ENCODE data around the gene JMJD8. TPM values are rescaled to one million over a fixed set of nuclear protein-coding genes. Genes with fewer than 3 reads are reported as not detected.
A peak's percentile ranks its signal among the peaks of the same experiment; 100 is the strongest.

Gene JMJD8
- total and polyA plus RNA-seq, 2 donors (not counting 1 experiment from before 2014, with no cell fraction given) = 23.8 to 31.5 TPM

DNA sequence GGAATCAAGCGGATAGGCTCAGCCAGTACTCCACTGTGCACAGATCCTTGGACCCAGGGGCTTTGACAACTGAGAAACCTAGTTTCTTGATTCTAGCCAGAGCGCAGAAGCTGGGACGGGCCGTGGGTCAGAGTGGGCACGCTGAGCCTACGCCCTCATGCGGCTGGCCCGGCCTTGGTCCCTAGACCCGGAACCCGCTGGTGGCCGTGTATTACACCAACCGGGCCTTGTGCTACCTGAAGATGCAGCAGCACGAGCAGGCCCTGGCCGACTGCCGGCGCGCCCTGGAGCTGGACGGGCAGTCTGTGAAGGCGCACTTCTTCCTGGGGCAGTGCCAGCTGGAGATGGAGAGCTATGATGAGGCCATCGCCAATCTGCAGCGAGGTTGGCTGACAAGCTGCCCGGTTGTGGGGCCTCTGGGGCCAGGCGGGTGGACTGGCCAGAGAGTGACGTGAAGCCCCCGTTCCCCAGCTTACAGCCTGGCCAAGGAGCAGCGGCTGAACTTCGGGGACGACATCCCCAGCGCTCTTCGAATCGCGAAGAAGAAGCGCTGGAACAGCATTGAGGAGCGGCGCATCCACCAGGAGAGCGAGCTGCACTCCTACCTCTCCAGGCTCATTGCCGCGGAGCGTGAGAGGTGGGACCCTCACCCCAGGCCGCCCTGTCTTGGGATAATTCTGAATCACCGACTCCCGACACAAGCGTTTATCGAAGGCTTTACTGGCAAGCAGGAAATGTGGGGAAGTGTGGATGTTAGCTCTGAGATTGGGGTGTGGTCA, 3.0 kb downstream of the JMJD8 start:
- peak overlapping the region; percentile 72 to 88 (median 85) for H3K4me3 ChIP-seq (replicated peaks in 1 of 4; ENCODE audit: control extremely low read depth in 1 of 4, insufficient read depth in 1 of 4, low read depth in 3 of 4, low read length in 4 of 4)
- H3K79me2 ChIP-seq (ENCODE audit: control insufficient read depth, insufficient read depth, low read length) = peaks cover 31% of the 10 kb centered on the region
- no peaks in the 10 kb centered on the region for H3K9me3 ChIP-seq (ENCODE audit: control insufficient read depth, insufficient read depth, low read depth, low read length)
- H3K4me1 ChIP-seq (ENCODE audit: control insufficient read depth, extremely low read depth, insufficient read depth, low read length) = peaks cover 18% of the 10 kb centered on the region
- no peak for TF ChIP-seq EZH2 (IDR thresholded peaks at IDR 0.05; ENCODE audit: low read length, missing control alignments)
- TF ChIP-seq, protein P1, sequence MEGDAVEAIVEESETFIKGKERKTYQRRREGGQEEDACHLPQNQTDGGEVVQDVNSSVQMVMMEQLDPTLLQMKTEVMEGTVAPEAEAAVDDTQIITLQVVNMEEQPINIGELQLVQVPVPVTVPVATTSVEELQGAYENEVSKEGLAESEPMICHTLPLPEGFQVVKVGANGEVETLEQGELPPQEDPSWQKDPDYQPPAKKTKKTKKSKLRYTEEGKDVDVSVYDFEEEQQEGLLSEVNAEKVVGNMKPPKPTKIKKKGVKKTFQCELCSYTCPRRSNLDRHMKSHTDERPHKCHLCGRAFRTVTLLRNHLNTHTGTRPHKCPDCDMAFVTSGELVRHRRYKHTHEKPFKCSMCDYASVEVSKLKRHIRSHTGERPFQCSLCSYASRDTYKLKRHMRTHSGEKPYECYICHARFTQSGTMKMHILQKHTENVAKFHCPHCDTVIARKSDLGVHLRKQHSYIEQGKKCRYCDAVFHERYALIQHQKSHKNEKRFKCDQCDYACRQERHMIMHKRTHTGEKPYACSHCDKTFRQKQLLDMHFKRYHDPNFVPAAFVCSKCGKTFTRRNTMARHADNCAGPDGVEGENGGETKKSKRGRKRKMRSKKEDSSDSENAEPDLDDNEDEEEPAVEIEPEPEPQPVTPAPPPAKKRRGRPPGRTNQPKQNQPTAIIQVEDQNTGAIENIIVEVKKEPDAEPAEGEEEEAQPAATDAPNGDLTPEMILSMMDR (conservative IDR thresholded peaks at IDR 0.05 in 1 of 2, IDR thresholded peaks at IDR 0.05 in 1 of 2; ENCODE audit: low read depth in 1 of 2, low read length in 2 of 2) = peak in 1 of 2 donors; percentile 13
- peak; percentile 57 to 58 for DNase-seq (ENCODE audit: low read depth in 2 of 2)
- H3K9ac ChIP-seq (ENCODE audit: insufficient read depth, low read length) = peak overlapping the region; percentile 78
- peak overlapping the region; percentile 99 for H3K4me2 ChIP-seq (ENCODE audit: extremely low read depth, insufficient read depth, low read length)
- no peak overlapping the region for H2AFZ ChIP-seq (ENCODE audit: low read length)
- H3K27me3 ChIP-seq (ENCODE audit: control insufficient read depth, insufficient read depth, low read length) = no peaks in the 10 kb centered on the region
- peak overlapping the region; percentile 73 for H3K27ac ChIP-seq (ENCODE audit: insufficient read depth, low read length)
- H4K20me1 ChIP-seq (ENCODE audit: control insufficient read depth, extremely low read depth, insufficient read depth, low read length) = no peaks in the 10 kb centered on the region
- H3K36me3 ChIP-seq (ENCODE audit: control insufficient read depth, insufficient read depth, low read length) = peaks cover 27% of the 10 kb centered on the region

DNA sequence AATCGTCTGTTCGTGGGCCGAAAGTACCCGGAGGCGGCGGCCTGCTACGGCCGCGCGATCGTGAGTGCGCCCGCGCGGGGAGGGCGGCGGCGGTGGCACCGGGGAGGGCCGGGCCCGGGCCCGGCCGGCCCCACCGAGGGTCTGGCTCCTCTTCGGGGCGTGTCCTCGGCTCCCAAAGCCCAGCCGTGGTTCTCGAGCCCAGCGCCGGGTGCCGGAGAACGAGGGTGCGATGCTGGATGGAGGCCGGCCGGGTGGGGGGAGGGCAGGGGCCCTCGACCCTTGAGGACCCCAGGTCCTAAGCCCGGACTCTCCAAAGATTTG, 3.5 kb downstream of the JMJD8 start:
- H4K20me1 ChIP-seq (ENCODE audit: control insufficient read depth, extremely low read depth, insufficient read depth, low read length) = no peaks in the 10 kb centered on the region
- H3K9ac ChIP-seq (ENCODE audit: insufficient read depth, low read length) = peak overlapping the region; percentile 78
- peak overlapping the region; percentile 72 to 88 (median 85) for H3K4me3 ChIP-seq (replicated peaks in 1 of 4; ENCODE audit: control extremely low read depth in 1 of 4, insufficient read depth in 1 of 4, low read depth in 3 of 4, low read length in 4 of 4)
- H3K27ac ChIP-seq (ENCODE audit: insufficient read depth, low read length) = peak overlapping the region; percentile 73
- no peak for DNase-seq (ENCODE audit: low read depth in 2 of 2)
- peak overlapping the region; percentile 99 for H3K4me2 ChIP-seq (ENCODE audit: extremely low read depth, insufficient read depth, low read length)
- peaks cover 26% of the 10 kb centered on the region for H3K36me3 ChIP-seq (ENCODE audit: control insufficient read depth, insufficient read depth, low read length)
- no peaks in the 10 kb centered on the region for H3K9me3 ChIP-seq (ENCODE audit: control insufficient read depth, insufficient read depth, low read depth, low read length)
- H2AFZ ChIP-seq (ENCODE audit: low read length) = no peak overlapping the region
- peaks cover 31% of the 10 kb centered on the region for H3K79me2 ChIP-seq (ENCODE audit: control insufficient read depth, insufficient read depth, low read length)
- peaks cover 18% of the 10 kb centered on the region for H3K4me1 ChIP-seq (ENCODE audit: control insufficient read depth, extremely low read depth, insufficient read depth, low read length)
- H3K27me3 ChIP-seq (ENCODE audit: control insufficient read depth, insufficient read depth, low read length) = no peaks in the 10 kb centered on the region
- no peak for TF ChIP-seq EZH2 (IDR thresholded peaks at IDR 0.05; ENCODE audit: low read length, missing control alignments)
- TF ChIP-seq, protein P1 (conservative IDR thresholded peaks at IDR 0.05 in 1 of 2, IDR thresholded peaks at IDR 0.05 in 1 of 2; ENCODE audit: low read depth in 1 of 2, low read length in 2 of 2) = no peak

DNA sequence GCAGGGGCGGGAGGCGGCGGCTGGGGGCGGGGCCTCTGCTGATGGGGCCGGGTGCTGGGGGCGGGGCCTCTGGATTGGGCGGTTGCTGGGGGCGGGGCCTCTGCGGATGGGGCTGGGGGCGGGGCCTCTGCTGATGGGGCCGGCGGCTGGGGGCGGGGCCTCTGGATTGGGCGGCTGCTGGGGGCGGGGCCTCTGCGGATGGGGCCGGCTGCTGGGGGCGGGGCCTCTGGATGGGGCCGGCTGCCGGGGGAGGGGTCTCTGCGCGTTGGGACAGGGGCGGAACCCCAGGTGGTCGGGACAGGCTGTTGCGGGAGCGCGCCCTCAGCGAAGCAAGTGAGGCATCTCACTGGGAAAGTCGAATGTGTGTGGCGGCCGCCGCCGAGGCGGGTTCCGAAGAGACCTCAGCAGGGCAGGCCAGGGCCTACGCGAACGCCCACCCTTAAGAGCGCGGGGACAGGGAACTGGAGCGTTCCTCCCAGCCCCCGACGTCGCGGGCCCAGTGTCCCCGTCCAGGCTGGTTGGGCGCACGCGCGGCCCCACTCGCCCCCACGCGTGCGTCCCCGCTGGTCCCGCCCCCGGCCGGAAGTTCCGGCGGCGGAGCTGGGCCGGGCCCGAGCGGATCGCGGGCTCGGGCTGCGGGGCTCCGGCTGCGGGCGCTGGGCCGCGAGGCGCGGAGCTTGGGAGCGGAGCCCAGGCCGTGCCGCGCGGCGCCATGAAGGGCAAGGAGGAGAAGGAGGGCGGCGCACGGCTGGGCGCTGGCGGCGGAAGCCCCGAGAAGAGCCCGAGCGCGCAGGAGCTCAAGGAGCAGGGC, 4.1 kb downstream of the JMJD8 start, which contains the start of gene STUB1:
Gene STUB1, plus strand, starts transcription at position 597 of the 811 bp plus-strand sequence. Its CDS starts 116 bp downstream, at position 713.
- Histone ChIP-seq H3K27me3 (ENCODE audit: control insufficient read depth, insufficient read depth, low read length) (no peaks in the 10 kb centered on the region), H3K4me2 (ENCODE audit: extremely low read depth, insufficient read depth, low read length) (peak within 1 kb of the TSS; percentile 99), H3K27ac (ENCODE audit: insufficient read depth, low read length) (peak within 1 kb of the TSS; percentile 73), H3K9me3 (ENCODE audit: control insufficient read depth, insufficient read depth, low read depth, low read length) (no peaks in the 10 kb centered on the region), H2AFZ (ENCODE audit: low read length) (peak within 1 kb of the TSS; percentile 73), H3K79me2 (ENCODE audit: control insufficient read depth, insufficient read depth, low read length) (peaks cover 31% of the 10 kb centered on the region), H3K9ac (ENCODE audit: insufficient read depth, low read length) (peak within 1 kb of the TSS; percentile 78), H4K20me1 (ENCODE audit: control insufficient read depth, extremely low read depth, insufficient read depth, low read length) (no peaks in the 10 kb centered on the region), H3K4me3 (replicated peaks in 1 of 4; ENCODE audit: control extremely low read depth in 1 of 4, insufficient read depth in 1 of 4, low read depth in 3 of 4, low read length in 4 of 4) (peak within 1 kb of the TSS; percentile 72 to 88 (median 85)), H3K36me3 (ENCODE audit: control insufficient read depth, insufficient read depth, low read length) (peaks cover 22% of the 10 kb centered on the region), H3K4me1 (ENCODE audit: control insufficient read depth, extremely low read depth, insufficient read depth, low read length) (peaks cover 22% of the 10 kb centered on the region)
- no peak for TF ChIP-seq EZH2 (IDR thresholded peaks at IDR 0.05; ENCODE audit: low read length, missing control alignments)
- TF ChIP-seq, protein P1 (conservative IDR thresholded peaks at IDR 0.05 in 1 of 2, IDR thresholded peaks at IDR 0.05 in 1 of 2; ENCODE audit: low read depth in 1 of 2, low read length in 2 of 2) = no peak
- DNase-seq (ENCODE audit: low read depth in 2 of 2) = peak; percentile 78 to 86
